Mucosa of rectum (tissue), 2 donors: Measurements from ENCODE around the gene TMBIM4.

Experiments used
- H3K27ac ChIP-seq, 2 donors: one replicate each; pipeline ENCODE4 v1.7.0; 2013; ENCODE audit warnings: inconsistent platforms in 2 of 2, low read depth in 2 of 2, low read length in 2 of 2
- H3K27me3 ChIP-seq, 2 donors: one replicate each; pipeline ENCODE4 v1.7.0; 2013; ENCODE audit warnings: low read length in 2 of 2; ENCODE audit not compliant: control insufficient read depth in 2 of 2, insufficient read depth in 2 of 2
- H3K36me3 ChIP-seq, 2 donors: one replicate each; pipeline ENCODE4 v1.7.0; 2013; ENCODE audit warnings: low read length in 2 of 2; ENCODE audit not compliant: control insufficient read depth in 2 of 2, insufficient read depth in 2 of 2
- H3K4me1 ChIP-seq, 2 donors: one replicate each; pipeline ENCODE4 v1.7.0; 2013; ENCODE audit warnings: low read length in 2 of 2, mild to moderate bottlenecking in 1 of 2; ENCODE audit not compliant: control insufficient read depth in 2 of 2, insufficient read depth in 2 of 2
- H3K4me3 ChIP-seq, 2 donors: one replicate each; pipeline ENCODE4 v1.7.0; 2013; ENCODE audit warnings: low read length in 2 of 2
- H3K9ac ChIP-seq, 2 donors: one replicate each; pipeline ENCODE4 v1.7.0; 2013; ENCODE audit warnings: low read length in 2 of 2, low read depth in 1 of 2, mild to moderate bottlenecking in 1 of 2
- H3K9me3 ChIP-seq, 2 donors: one replicate each; pipeline ENCODE4 v1.7.0; 2013; ENCODE audit warnings: low read length in 2 of 2; ENCODE audit not compliant: control insufficient read depth in 2 of 2
- donor health status: healthy.
- donor health status: Normal muscosa, but diverticular disease.

TMBIM4 gene

DNA sequence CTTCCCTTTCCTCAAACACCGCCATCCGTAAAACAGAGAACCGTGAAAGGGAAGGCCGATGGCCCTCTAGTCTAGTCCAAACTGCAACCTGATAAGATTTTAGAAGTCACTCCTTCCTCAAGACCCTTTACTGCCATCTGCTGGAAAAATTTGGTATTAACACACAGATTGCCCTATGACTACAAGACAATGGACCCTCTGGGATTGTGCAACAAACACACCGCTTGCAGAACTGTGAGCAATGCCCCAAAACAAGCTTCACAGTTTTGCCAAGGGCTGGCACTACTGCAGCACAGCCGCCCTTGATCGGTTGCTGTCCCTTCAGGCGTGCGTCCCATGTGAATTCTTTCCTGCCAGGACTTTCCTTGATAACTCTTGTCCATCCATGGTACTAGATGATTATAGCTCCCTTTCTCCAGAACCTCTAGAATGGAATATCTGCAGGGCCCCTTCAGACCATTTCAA lies 62.3 kb downstream of the TMBIM4 start:
- Histone ChIP-seq H3K9me3 (no peaks in the 10 kb centered on the region), H3K36me3 (no peaks in the 10 kb centered on the region), H3K27ac (no peak overlapping the region), H3K9ac (no peak overlapping the region), H3K4me1 (peaks cover 0 to 2% of the 10 kb centered on the region in 2 donors), H3K4me3 (no peak overlapping the region), H3K27me3 (no peaks in the 10 kb centered on the region)

GRCh38 chr12:66103016-66103913 lies 66.5 kb downstream of the TMBIM4 start:
- no peak overlapping the region for H3K4me3 ChIP-seq
- H3K9ac ChIP-seq = no peak overlapping the region
- H3K27me3 ChIP-seq = no peaks in the 10 kb centered on the region
- H3K4me1 ChIP-seq = peaks cover 0 to 2% of the 10 kb centered on the region in 2 donors
- H3K27ac ChIP-seq = no peak overlapping the region
- no peaks in the 10 kb centered on the region for H3K36me3 ChIP-seq
- no peaks in the 10 kb centered on the region for H3K9me3 ChIP-seq

DNA sequence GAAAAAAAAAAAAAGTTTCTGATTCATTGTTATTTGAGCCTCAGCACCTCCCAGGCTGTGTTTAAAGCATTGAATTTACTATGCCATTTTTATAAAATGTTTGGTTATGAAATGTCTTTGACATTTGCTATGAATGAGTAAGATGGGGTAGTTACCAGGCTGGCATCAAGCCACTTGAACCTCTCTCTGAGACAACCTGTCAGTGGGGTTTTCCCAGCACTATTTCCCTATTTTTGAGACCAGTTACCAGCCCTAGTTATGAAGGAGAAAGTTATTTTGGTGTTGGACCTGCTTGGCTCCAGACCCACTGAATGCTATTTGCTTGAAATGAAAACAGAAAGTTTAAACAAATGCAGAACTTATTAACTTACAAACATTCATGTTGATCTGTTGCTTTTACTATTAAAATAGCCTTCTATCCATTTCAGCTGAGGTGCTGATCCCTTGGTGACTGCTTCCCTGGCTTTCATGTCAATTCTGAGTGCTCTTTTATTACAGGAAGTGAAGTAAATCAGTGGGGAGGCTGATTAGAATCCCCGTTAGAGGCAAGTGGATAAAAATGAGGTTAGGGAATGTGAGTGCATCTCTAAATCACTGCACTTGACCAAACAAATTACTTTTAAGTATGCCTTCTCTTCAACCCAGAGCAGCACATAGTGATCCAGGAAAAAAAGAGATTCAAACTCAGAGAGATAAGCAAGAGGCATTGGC lies 77.1 kb downstream of the TMBIM4 start:
- no peaks in the 10 kb centered on the region for H3K36me3 ChIP-seq
- H3K9ac ChIP-seq = no peak overlapping the region
- H3K27ac ChIP-seq = no peak overlapping the region
- H3K27me3 ChIP-seq = no peaks in the 10 kb centered on the region
- no peaks in the 10 kb centered on the region for H3K9me3 ChIP-seq
- no peak overlapping the region for H3K4me3 ChIP-seq
- H3K4me1 ChIP-seq = no peaks in the 10 kb centered on the region

DNA sequence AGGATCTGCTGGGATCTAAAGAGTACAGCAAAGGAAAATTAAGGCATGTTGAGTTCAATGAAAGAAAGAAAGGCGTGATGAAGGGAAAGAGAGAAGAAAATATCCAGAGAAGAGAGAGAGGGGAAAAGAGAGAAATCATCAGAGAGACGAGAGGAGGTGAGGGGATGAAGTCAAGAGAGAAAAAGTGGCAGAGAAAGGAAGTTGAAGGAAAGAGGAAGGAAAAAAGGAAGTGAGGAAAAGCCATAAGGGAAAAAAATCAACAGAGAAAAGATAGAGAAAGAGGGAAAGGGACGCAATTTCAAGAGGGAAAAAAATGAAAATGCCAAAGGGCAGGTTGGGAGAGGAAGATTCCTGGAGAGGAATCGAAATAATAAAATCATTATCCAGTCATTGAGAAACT lies 79.6 kb downstream of the TMBIM4 start:
- Histone ChIP-seq H3K4me3 (no peak overlapping the region), H3K27me3 (no peaks in the 10 kb centered on the region), H3K27ac (no peak overlapping the region), H3K9me3 (no peaks in the 10 kb centered on the region), H3K4me1 (no peaks in the 10 kb centered on the region), H3K36me3 (no peaks in the 10 kb centered on the region), H3K9ac (no peak overlapping the region)

GRCh38 chr12:66087365-66087943 lies 82.3 kb downstream of the TMBIM4 start:
- H3K9me3 ChIP-seq = no peaks in the 10 kb centered on the region
- no peak overlapping the region for H3K4me3 ChIP-seq
- H3K27ac ChIP-seq = no peak overlapping the region
- no peak overlapping the region for H3K9ac ChIP-seq
- H3K4me1 ChIP-seq = no peaks in the 10 kb centered on the region
- no peaks in the 10 kb centered on the region for H3K36me3 ChIP-seq
- no peaks in the 10 kb centered on the region for H3K27me3 ChIP-seq

- Histone ChIP-seq H3K27ac (no peak overlapping the region), H3K4me3 (no peak overlapping the region), H3K9ac (no peak overlapping the region), H3K9me3 (no peaks in the 10 kb centered on the region), H3K36me3 (no peaks in the 10 kb centered on the region), H3K4me1 (no peaks in the 10 kb centered on the region), H3K27me3 (no peaks in the 10 kb centered on the region)
Observed at GRCh38 chr12:66085998-66086397, 83.8 kb downstream of the TMBIM4 start.
